ENCODE data around the gene GYG1.

Gene GYG1

GRCh38 chr3:148991219-148992026, at the start of gene GYG1:
Gene GYG1, plus strand, starts transcription at chr3:148991540. Its CDS starts 101 bp downstream, at chr3:148991641.
- DNase-seq (ENCODE audit: low read depth, low spot score) = peak; percentile 92

DNA sequence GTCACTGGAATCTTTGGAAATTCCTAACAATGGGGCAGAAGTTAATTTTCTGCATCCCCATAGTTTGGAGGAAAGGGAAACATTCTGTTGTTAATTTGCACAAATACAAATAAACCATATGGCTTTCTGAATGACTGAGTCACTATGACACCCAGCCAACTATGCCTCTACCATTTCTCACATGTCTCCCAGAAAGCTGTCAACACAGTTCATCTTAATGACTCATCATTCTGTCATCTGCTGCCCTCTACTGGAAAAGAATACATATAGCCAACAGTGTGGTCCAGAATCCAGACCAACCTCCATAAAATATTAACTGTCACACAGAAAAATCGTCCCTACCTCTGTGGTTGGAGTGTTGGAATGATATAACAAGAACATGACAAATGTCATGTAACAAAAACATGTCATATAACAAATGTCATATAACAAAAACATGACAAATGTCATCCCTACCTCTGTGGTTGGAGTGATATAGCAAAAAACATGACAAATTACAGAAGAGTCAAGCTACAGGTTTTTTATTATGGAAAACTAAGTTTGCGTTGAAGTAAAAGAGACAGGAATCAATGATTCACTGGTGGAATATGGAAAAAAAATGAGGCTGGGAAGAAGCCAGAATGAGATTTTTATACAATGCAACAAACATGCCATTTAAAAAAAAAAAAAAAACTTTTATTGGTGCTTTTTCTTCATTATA, 47.7 kb upstream of the GYG1 start:
- peak; percentile 88 for DNase-seq (ENCODE audit: low read depth, low spot score)

DNA sequence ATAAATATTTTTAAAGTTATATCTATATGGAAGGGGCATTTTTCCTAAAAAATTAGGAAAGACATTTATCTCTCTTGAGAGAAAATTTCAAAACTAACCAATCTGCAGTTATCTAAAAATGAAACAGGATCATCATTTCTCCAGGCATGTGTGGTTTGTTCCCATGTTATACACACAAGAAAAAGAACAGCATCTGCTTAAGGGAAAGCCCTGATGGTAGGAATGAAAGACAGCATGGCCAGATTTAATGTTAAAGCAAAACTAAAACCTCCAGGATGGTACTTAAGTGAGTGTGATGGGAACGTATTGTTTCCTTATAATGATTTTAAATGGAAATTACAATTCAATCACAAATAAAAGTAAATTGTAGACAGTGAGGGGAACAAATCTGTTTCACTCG, 46.2 kb upstream of the GYG1 start:
- DNase-seq (ENCODE audit: low read depth, low spot score) = no peak

DNA sequence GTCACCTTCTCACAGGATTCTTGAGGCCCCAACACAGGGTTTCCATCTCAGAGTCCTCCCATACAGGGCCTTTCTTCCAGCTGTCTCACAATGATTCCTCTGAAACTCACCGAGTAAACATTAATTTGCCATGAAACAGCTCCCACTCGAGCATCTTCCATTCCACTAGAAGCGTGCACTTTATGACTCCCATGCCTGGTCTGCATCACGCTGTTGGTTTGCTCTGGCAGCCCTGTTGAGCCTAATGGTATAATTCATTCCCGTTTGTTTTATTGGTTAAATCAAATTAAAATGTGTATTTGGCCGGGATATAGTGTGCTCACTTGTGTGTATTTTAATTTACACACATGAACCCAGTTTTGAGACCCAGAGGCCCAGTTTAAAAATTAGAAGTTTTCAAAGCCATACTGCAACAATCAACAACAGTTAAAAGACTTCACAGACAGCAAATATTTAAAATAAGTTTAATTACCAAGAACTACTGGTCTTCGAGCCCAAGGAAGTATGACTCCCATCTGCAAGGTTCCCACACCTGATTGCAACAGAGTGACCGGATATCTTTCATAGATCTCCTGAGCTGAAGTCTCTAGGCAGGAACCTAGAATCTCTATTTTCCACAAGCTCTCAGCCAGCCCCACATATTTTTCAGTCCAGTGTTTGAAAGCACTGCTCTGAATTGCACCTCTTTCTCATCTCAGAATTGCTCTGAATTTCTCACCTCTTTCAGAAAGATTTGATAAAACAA, 42.3 kb upstream of the GYG1 start:
- no peak for DNase-seq (ENCODE audit: low read depth, low spot score)

- DNase-seq (ENCODE audit: low read depth, low spot score) = no peak
Measured at GRCh38 chr3:148950806-148951205, 40.5 kb upstream of the GYG1 start.

GRCh38 chr3:148951599-148952361, 39.6 kb upstream of the GYG1 start:
- no peak for DNase-seq (ENCODE audit: low read depth, low spot score)

- no peak for DNase-seq (ENCODE audit: low read depth, low spot score)
Measured at GRCh38 chr3:148953094-148953493, 38.2 kb upstream of the GYG1 start.

DNA sequence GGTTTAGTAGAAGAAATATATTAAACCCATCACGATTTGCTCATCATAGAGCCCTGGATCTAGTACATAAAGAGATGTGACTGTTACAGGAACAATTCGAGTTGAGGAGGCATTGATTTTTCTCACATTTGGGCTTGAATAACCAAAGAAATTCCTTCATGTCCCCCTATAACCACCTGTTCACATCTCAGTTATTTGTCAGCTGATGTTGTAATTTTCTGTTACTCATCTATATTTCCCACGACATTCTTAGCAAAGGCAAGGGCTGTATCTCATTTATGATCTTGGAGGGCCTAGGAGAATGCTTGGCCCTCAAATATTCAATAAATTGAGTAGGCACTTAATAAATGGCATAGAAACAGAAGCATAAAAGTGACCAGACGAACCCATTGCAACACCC, 36.4 kb upstream of the GYG1 start:
- no peak for DNase-seq (ENCODE audit: low read depth, low spot score)

- peak; percentile 95 for DNase-seq (ENCODE audit: low read depth, low spot score)
Measured at GRCh38 chr3:148955544-148956346, 35.6 kb upstream of the GYG1 start.

GRCh38 chr3:148957586-148957985, 33.8 kb upstream of the GYG1 start:
- DNase-seq (ENCODE audit: low read depth, low spot score) = no peak

DNA sequence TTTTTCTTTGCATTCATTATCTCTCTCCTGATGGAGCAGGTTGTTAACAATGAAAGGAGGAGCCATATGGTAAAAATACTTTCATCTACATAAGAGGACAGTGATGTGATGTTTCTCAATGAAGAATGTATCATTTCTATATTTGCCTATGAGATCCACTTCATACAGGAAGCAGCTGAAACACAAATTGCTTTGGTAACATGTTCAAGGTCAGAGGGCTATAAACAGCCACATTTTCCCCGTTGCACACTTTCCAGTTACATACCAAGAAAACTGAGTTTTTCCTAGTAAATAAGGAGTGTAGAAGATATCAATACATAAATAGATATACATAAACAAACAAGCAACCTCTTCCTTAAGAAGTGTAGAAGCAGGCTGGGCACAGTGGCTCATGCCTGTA, 32.6 kb upstream of the GYG1 start:
- DNase-seq (ENCODE audit: low read depth, low spot score) = no peak

DNA sequence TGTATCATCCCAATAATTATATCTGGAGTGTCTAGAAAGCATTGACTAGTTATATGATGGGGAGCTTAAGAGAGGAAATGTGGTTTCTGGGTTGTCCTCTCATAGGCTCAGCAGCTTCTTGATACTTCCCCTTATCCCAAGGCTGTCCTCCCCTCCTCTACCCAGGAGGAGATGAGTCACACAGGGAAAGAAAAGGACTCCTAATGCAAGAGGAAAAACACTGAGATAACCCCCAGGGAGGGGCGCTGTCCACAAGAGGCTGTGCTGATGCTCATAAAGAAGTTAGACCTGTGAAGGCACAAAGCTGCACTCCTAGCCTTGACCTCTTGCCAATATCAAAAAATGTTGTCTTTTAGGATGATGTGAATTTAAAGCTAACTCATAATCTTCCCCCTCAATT, 28.8 kb upstream of the GYG1 start:
- peak; percentile 81 for DNase-seq (ENCODE audit: low read depth, low spot score)

DNA sequence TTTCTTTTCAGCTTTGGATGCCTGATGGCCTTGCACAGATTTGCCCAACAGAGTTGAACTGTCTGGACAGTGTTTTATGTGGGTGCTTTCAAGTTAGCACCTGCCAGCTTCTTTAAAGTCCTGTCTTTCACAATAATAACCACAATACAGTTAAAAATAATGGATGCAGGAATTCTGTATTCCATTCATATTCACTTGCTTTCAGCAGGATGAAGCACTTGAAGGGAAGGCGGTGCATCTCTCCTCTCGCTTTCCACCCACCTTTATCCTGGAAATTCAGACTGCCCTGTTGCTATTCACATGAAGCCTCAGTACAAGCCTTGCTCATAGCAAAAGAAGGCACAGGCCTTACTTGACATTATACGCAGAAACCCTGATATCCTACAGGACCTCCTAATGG, 26.5 kb upstream of the GYG1 start:
- DNase-seq (ENCODE audit: low read depth, low spot score) = no peak

- no peak for DNase-seq (ENCODE audit: low read depth, low spot score)
Measured at GRCh38 chr3:148968321-148968720, 23.0 kb upstream of the GYG1 start.

DNA sequence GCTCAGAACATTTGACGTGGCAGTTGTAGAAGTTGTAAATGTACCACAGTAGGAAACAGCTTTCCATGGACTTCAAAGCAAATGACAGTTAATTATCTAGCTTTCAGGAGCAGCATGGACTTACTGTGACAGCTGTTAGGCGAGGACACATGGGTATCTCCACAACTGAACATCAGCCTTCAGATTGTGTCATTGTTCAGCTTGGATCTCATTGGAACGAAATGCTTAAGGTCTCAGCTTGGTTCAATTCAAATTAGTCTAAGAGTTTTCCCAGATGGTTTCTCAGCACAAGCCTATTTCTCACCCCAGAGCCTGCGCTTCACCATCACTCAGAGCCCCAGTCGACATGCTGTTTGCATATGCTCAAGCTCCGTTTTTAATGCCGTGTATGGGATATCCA, 21.1 kb upstream of the GYG1 start:
- DNase-seq (ENCODE audit: low read depth, low spot score) = no peak

DNA sequence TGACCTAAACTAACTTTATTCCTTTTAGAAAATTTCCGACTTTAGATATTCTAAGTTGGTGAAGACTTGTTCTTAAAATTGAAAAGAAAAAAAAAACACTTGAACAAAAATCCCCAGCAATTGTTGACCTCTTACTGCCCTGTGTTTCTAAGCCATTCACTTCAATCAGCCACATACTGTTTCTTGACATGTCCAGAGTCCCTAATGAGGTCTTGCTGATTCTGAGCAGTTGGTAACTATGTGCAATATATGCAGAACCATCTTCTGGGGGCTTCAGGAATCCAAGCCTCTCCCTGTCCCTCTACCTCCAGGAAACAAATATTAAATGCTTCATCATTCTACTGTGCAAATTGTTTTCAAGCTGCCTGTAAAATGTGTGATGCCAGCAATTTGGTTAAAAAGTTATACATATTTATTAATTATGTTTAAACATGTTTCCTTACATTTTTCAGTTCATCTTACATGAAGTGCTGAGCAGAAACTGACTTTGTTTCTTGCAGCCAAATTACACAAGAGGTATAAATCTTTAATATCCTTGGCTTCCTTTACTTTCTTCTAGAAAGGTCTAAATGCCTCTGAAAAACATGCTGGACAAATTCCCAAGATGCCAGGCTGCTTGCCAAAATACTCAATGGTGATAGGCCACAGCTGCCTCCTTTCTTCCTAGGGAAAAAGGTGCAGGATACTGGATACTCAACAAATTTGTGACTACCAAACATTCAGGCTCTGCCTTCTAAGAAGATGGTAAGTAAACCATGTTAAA, 19.8 kb upstream of the GYG1 start:
- DNase-seq (ENCODE audit: low read depth, low spot score) = peak; percentile 88

- no peak for DNase-seq (ENCODE audit: low read depth, low spot score)
Measured at GRCh38 chr3:148974726-148975125, 16.6 kb upstream of the GYG1 start.

DNA sequence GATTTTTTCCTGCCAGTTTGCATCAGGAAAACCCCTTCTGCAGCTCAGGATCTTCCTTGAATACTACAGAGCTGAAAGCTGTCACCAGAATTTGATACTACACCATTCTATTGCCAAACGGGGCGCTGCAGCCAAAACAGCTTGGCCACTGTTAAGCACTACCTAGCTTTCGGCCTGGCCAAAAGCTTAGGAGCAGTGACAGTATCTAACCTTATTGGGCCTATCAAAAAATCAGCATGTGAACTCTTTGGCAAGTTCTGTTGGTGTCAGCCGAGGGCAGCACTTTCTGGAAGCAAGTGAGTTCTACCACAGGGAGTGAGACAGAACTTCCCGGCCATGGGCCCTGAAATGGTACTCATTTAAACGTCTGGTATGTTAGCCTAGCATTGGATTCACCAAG, 16.1 kb upstream of the GYG1 start:
- DNase-seq (ENCODE audit: low read depth, low spot score) = no peak

DNA sequence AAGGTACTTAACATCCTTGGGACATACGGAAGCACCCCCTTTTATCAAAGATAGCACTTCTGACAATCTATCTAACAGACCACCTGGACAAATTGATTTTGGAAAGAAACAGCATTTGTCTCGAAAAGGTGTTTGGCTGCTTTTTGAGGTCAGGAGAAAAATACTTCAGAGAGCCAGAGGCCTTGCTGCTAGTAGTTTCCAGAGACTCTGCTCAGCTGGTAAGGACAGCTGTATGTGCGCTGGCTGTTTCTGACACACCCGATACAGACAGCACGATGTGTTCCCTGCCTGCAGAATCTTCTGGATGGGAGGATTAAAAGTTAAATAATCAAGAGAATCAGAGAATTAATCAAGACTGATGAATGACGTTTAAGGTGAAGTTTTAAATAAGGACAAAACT, 15.6 kb upstream of the GYG1 start:
- no peak for DNase-seq (ENCODE audit: low read depth, low spot score)

DNA sequence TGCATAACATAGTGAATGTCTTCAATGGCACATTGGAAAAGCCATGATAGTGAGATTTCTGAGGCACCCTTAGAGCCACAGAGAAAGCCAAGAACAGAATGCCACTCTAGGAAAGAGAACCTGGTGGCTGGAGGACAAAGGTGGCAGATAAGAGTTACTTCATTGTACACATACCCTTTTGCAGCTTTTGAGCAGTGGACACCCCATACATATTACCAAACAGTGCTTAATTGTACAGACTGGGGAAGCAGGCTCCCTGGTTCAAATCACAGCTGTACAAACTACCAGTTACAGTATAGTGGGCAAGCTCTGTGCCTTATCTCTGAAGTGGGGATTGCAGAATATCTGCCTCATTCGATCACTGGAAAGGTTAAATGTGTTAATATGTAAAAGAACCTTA, 10.1 kb upstream of the GYG1 start:
- DNase-seq (ENCODE audit: low read depth, low spot score) = no peak

All from astrocyte of the hippocampus (primary cell).